ENCODE results near the gene STAT1.
"Not testable (repeated sequence)": the region's sequence is repeated elsewhere in the genome, so short reads cannot be mapped to it uniquely, and the experiment has no call there.

Gene STAT1

GRCh38 chr2:190979906-190980629 is 33.9 kb downstream of the STAT1 start:
- no peak for DNase-seq

DNA sequence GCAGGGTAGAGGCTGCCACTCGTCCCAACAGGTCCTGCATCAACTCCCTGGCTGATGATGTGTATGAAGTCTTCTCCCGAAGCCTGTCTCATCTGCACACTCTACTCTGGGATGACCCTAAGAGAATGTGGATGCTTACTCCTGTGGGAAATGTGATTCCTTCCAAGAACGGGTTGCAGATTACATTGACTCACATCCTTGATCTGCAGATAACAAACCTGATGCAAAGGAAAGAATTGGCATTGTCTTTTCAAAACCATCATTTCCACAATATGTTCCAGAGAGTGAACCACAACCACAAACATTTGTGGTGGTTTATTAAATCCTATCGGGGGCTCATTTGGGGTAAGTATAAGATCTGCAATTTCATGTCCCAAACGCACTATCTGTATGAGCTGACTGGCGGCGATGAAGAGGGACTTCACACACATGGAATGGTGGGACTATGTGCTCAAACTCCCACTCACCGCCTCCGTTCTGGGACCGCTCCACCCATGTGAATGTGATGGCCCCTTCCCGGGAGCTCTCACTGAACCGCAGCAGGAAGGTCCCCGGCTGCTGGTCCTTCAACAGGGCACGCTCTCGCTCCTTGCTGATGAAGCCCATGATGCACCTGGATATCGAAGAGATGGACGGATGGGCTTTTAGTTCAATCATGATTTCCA is 35.5 kb downstream of the STAT1 start:
- DNase-seq = no peak

DNA sequence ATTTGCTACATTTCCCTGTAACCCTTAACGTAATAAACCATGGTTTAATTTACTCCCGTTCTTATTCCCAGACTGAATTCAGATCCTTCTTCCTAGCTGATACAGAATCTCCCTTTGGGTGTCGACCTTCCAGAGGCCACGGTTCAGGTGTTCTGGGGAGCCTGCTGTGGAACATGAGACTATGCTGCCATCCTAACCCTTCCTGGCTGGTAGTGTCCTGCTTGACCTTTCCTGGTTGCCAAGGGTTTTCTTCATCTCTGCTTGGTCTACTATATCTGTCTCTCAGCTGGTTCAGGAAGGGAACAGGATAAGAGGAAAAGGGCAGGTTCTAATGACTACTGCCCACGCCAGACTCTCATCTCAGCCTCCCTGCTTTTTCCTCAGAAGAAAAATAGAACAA is 36.5 kb downstream of the STAT1 start:
- DNase-seq = no peak

DNA sequence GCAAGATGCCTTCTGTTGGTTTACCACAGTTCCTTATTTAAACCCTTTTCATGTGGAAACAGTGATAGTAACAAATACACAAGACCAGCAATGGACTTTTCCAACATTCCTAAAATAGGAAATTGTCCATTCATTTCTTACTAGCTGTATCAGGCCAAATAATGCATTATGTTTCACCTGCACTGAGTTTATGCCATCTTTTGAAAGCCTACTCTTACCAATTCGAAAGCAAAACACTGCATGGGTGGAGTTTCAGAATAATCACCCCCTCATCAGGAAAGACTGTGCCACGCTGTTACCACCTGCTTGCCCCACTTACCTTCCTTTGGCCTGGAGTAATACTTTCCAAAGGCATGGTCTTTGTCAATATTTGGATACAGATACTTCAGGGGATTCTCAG is 37.5 kb downstream of the STAT1 start:
- no peak for DNase-seq

DNA sequence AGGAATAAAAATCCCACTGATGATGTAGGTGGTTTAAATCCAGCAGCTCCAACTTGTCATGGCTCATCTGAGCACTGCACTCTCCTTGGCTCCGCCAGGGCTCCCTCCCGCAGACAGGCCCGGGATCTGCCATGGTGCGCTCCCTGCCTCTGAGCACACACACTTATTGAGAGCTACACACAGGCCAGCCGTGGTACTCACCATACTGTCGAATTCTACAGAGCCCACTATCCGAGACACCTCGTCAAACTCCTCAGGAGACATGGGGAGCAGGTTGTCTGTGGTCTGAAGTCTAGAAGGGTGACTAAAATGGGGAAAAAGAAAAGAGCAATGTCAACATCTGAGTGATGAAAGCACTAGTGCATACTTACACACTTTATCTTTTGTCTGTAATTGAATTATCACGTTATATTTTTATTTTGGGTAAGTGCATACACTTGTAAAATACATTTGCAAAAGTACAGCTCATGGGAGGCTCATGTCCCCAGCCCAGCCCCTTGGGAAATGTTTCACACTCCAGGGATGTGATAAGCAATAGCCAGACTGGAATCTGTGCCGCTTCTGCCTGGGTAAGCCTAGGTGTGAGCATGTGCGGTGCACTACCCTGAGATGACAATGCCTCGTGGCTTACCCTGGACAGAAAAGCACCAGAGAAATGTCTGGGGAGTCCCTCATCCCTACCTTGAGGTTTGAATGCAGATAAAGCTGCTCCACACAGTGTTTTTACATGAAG is 39.2 kb downstream of the STAT1 start:
- DNase-seq = no peak

DNA sequence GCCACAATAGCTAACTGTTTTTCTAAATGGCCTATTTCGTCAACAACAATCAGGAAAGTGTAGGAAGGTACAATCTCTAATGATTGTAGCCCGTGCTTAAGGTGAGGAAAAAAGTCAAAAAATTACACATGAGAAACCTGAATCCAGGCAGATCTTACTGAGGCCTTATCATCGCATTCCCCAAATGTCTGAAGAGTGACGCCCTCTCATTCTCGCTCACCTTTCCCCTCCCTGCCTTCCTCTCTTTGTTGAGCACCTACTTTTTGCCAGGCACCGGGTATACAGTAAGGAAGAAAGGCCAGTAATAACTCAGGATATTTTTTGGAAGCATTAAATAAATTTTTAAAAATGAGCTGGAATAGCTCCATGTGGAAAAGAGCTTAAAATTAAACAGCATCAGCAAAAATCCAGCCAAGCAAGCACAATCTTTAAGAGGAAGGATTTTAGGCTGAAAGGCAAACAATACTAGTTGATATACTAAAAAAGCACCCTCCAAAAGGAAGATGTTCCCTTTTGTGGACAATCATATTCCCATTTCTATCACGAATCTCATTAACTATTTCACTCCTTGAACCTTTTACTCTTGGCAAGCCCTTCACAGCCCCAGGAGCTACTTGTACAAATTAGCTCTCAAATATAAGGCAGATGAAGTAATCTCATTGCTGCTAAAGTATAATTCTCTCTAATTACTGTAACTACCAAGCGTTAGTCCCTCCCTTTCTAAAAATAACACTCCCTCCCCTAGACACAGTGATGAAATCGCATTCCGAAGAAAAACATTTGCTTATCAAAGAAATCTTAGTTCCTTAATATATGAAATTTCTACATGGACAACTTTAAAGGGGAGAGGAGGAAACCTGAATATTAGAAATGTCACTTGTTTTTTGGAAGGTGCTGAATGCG is 40.0 kb downstream of the STAT1 start:
- DNase-seq = no peak

GRCh38 chr2:190973262-190973661 is 40.7 kb downstream of the STAT1 start:
- no peak for DNase-seq

DNA sequence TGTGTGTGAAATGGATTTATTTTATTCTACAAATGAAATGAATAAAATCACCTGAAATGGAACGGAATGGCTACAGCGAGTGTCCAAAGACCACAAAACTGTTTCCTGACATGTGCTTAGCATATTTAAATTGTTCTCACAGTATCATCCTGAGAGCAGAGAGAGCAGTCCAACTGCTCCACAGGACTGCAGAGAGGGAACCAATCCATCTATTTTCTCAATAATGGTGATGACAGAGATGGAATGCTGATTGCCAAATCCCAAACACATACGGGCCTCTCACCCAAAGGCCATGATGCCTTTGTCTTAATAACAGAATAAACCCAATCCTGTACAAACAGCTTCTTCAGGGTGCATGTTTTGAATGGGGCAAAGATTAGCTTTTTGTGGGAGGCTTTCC is 41.1 kb downstream of the STAT1 start:
- DNase-seq = no peak

- DNase-seq = no peak
These were observed 41.8 kb downstream of the STAT1 start for GRCh38 chr2:190972213-190972612.

GRCh38 chr2:190970873-190971506 is 43.0 kb downstream of the STAT1 start:
- no peak for DNase-seq

DNA sequence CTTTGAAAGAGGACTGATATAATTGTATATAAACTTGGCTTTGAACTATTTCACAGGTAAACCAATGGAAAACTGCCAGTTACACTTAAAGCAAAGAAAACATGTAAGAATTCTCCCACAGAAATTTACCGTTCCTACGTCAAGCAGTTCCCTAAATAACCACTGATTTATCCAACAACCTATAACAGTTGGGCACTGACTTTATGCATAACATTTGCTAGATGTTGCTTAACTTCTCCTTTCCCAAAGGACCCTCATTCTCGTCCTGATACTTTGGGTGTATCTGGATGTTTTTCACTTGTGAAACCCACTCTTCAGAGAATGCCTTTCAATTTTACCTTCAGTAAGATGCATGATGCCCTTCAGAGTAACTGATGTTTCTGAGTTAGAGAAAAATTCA is 43.8 kb downstream of the STAT1 start:
- no peak for DNase-seq

GRCh38 chr2:190968522-190968921 is 45.4 kb downstream of the STAT1 start:
- no peak for DNase-seq

- DNase-seq = no peak
These were observed 48.3 kb downstream of the STAT1 start for GRCh38 chr2:190965580-190966222.

DNA sequence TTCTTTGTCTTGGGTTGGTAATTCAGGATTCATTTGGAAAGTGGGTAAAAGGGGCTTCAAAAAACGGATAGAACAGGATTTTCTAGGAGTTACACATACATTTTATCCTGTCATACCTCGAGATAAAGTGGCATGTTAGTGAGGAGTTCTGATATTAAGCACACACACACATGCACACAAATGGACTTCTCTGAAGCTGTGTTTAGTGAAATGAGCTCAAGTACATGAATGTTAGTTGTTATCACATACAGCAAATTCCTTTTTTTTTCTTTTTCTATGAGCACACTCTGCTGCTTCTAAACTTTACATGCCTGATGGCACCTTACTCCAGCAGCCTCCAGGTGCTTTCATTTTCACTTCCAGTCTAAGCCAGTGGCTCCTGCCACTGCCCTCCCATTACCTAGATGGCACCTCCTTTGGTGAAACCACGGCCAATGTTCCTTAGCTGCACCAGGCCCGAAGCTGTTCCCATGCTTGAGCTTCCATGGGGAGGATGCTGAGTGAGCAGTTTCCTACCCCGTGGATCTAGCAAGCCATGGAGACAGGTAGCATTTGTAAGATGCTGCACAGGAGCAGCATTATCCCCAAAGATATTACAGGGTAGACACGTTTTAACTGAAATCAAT is 49.7 kb downstream of the STAT1 start:
- DNase-seq = peak; percentile 29

- no peak for DNase-seq
These were observed 50.9 kb downstream of the STAT1 start for GRCh38 chr2:190963088-190963487.

- no peak for DNase-seq
These were observed 52.0 kb downstream of the STAT1 start for GRCh38 chr2:190961918-190962487.

DNA sequence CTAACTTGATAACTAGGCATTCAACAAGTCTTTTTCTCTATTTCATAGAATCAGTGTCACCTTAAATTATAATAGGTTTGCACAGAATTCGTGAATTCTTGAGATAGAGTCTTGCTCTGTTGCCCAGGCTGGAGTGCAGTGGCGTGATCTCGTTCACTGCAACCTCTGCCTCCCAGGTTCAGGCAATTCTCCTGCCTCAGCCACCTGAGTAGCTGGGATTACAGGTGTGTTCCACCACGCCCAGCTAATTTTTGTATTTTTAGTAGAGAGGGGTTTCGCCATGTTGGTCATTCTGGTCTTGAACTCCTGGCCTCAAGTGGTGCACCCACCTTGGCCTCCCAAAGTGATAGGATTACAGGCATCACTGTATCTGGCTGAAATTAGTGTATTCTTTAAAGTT is 52.9 kb downstream of the STAT1 start:
- not testable (repeated sequence) for DNase-seq

GRCh38 chr2:190959911-190960788 is 53.8 kb downstream of the STAT1 start:
- DNase-seq = no peak

DNA sequence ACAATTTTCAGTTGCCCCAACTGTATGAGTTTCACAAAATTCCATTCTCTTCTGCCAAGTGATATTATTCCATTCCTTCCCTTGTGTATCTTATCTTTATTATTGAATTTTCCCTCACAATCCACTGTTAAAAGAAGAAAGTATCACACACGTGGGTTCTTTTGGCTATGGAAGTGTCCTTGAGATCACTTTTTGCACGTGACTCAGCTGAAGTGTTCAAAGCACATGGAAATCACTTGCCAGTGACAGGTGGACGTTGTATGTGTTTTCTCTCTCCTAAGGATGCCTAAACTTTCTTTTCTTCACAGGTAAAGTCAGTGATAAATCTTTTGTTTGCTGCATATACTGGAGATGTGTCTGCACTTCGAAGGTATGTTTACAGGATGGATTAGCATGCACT is 60.7 kb downstream of the STAT1 start:
- no peak for DNase-seq

DNA sequence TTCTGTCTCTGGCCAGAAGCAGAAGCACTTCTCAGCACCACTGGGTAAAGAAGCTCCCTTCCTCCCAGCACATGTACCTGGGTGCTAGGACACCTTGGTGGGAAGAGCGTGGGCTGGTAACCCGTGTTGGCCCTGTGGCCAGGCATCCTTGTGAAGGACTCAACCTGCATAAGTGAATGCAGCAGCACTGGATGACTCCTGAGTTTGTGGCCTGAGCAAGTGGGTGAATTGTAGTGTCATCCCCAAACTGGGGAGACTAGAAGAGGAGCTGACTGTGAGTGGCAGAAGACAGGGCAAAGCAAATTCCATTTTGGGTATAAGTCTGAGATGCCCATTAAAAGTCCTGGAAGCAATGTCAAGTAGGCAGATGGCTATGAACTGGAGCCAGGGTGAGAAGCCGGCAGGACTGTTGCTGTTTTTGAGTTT is 63.4 kb downstream of the STAT1 start:
- DNase-seq = no peak
